HG03097 (cell line): ENCODE measurements around the gene YAP1.

Experiments
- ATAC-seq: cut with Tn5 transposase; IDR thresholded peaks from one replicate; pipeline ENCODE4 v1.9.1; 2021; ENCODE audit not compliant: unreplicated experiment, low FRiP score

Gene YAP1

GRCh38 chr11:102155676-102156075, 45.4 kb downstream of the YAP1 start:
- no peak for ATAC-seq

GRCh38 chr11:102157219-102157618, 47.0 kb downstream of the YAP1 start:
- ATAC-seq: no peak

GRCh38 chr11:102158164-102158735, 48.0 kb downstream of the YAP1 start:
- no peak for ATAC-seq

DNA sequence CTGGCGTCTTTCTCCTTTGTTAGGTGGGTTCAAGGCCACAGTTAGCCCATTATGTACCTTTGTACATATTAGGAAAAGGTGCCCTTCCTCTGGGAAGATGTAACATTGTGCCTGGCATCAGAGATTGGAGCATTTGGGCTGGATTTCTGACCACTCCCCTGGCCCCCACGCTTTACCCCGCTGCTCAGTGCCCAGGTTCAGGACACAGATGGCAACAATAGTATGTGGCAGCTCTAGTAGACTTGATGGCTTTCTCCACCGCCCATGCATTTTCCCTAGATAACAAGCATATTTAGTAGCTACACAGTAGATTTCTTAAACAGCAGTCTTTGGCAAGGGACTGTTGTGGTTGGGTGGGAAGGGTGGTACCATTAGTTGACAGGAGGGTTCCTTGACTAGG, 53.1 kb downstream of the YAP1 start:
- ATAC-seq: no peak

- no peak for ATAC-seq
Observed at GRCh38 chr11:102166175-102167064, 56.2 kb downstream of the YAP1 start.

DNA sequence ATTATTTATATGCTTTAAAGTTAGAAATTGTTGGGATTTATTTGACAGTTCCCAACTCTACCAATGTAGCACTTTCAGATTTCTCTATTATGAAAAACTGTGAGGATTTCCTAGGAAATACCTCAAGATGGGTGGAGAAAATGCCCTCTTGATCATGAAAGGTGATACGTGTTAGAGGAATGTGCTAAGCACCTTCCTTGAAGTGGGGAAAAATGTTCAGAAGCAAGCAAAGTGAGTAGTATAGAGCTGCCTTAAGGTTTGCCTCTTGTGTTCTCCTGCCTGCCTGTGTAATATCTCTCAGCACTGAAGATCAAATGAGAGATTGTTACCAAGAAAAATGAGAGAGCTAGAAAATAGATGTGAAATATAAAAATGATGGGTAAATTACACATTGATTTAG, 58.2 kb downstream of the YAP1 start:
- ATAC-seq: no peak

DNA sequence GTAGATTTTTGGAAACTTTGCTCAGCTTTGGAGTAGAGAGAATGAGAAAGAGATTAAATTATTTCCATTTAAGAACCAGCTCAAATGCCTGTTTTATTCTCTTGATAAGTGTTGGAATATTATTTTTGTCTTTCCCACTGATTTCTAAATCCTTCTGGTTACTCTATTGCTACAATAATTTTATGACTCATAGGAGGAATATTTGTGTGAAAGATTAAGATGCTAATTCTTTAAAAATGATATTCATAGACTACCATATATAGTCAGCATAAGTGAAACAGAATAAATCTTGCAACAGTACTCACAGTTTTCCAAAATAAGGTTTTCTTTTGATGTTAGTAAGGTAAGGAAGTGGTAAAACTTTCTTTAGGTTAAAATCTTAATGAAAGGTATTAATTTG, 60.9 kb downstream of the YAP1 start:
- no peak for ATAC-seq

DNA sequence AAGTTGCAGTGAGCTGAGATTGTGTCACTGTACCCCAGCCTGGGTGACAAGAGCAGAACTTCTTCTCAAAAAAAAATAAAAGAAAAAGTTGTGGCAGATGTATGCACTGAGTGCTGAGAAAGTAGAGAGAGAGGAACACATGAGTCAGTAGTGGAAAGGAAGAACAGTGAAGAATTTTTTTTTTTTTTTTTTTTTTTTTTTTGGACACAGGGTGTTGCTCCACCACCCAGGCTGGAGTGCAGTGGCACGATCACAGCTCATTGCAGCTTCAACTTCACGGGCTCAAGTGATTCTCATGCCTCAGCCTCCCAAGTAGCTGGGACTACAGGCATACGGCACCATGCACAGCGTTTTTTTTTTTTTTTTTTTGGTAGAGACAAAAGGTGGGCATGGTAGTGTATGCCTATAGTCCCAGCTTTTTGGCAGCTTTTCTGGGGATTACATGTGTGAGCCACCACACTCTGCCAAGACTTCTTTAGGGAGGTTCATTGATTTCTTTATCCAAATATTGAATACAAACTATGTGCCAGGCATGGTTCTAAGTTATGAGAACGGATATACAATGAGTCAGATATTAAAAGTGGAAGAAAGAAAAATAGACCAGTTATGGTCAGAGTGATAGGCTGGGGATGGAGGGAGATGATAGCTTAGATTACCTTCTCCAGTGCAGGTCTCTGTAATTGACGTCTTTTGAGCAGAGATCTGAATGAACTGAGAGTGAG, 62.0 kb downstream of the YAP1 start:
- ATAC-seq: no peak

- no peak for ATAC-seq
Observed at GRCh38 chr11:102177126-102177525, 66.9 kb downstream of the YAP1 start.

- ATAC-seq: no peak
Observed at GRCh38 chr11:102177974-102178631, 67.9 kb downstream of the YAP1 start.

DNA sequence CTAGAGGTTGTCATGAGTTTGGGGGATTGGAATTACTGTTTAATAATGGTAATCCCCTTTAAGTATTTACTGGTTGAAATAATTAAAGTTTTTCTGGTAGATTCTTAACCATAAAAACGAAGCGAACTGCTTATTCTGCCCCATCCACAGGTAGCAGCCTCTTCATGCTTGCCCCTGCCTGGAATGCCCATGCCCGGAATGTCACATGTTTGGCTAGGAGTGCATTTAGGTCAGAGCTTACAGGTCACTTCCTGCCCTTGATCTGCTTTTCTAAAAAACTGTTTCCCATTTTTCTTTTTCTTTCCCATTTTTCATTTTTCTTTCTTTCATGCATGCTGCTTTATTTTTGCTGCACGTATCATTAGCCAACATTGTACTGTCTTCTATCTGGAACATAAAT, 69.1 kb downstream of the YAP1 start:
- ATAC-seq: no peak

GRCh38 chr11:102184269-102184987, 74.2 kb downstream of the YAP1 start:
- ATAC-seq: no peak

- ATAC-seq: no peak
Observed at GRCh38 chr11:102186551-102187191, 76.4 kb downstream of the YAP1 start.

DNA sequence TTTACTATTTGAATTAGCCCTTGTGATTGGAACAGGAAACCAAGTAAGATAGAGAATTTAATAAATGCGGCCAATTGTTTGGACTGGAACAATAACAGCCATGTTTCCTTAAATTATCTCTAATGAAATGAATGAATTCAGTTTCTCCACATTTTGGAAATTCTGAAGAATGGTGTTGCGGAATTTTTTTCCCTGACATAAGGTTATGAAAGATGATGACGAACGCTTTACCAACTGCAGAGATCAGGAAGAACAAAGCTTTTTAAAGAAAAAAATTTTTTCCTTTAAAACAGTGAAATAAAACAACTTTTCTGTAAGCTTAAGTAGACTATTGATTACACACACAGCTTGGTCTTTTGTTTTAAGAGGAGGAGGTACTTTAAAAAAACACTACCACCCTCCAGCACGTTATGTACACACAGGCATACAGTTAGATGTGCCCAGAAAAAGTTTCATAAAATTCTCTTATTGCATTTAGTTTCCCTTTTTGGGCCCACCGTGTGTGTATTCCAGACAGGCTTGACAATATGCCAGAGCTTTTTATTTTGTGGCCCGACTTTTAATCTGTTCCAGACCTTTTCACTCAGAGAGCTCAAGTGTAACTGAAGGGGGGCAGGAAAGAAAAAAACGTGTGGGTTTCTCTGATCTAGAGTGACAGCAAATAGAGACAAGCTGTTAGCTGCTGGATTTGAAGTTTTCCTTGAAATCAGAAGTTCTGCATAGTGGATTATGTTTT, 77.3 kb downstream of the YAP1 start:
- ATAC-seq: no peak

- ATAC-seq: no peak
Observed at GRCh38 chr11:102188488-102188887, 78.2 kb downstream of the YAP1 start.

DNA sequence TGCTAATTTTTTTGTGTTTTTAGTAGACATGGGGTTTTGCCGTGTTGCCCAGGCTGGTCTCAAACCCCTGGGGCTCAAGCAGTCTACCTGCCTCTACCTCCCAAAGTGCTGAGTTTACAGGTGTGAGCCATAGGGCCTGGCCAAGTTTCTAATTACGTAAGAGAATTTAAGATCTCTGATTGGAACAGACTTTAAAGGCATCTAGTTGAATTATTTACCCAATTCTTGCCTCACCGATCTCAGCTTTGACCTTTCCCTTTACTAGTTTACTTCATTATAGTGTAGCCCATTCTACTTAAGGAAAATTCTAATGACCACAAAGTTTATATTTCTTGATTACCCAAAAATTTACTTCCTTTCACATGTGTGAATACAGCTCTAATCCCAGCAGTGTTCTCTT, 81.6 kb downstream of the YAP1 start:
- no peak for ATAC-seq

GRCh38 chr11:102192349-102193066, 82.3 kb downstream of the YAP1 start:
- ATAC-seq: no peak

DNA sequence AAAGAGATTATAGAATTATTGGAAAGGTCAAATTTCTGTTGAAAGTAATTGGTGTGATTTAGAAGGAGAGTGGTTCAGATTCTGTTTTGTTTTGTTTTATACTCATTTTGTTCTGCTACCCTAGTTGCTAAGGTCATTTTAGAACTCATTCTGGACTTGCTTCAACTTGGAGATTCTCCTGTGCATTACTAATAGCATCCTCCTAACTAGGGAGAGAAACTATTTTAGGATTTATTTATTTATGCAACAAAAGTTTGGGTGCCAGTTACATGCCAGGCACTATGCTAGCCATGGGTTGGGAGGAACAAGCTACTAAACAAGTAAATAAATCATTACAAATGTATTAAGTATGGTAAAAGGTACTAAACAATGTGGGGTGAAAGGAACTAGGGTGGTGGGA, 84.0 kb downstream of the YAP1 start:
- ATAC-seq: no peak

DNA sequence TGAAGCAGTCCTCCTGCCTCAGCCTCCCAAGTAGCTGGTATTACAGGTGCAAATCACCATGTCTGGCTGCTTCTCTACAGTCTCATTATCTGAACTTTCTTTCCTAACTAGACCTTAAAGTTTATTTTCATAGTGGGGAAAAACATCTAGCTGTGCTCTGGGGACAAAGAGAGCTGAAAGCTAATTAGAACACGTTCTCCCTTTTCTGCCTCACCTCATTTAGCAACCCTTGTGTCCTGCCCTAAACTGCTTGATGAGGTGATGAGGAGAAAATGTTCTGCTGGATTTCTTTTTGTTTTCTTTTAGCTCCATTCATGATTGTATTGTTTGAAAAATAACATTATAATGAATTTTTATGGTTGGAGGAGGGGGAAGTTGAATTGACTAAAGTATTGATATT, 84.7 kb downstream of the YAP1 start:
- ATAC-seq: no peak
